IPS-18c (cell line): ENCODE data around the gene RAPGEF5.

Experiments
- H3K4me3 ChIP-seq: 2 replicates; pipeline ENCODE4 v1.7.0; 2013; ENCODE audit warnings: low read depth, mild to moderate bottlenecking, low read length, moderate library complexity; ENCODE audit not compliant: insufficient read depth
- H3K9me3 ChIP-seq: one replicate; pipeline ENCODE4 v1.6.1; 2013; ENCODE audit warnings: mild to moderate bottlenecking, low read length, moderate library complexity; ENCODE audit not compliant: control insufficient read depth, insufficient read depth

The RAPGEF5 gene

DNA sequence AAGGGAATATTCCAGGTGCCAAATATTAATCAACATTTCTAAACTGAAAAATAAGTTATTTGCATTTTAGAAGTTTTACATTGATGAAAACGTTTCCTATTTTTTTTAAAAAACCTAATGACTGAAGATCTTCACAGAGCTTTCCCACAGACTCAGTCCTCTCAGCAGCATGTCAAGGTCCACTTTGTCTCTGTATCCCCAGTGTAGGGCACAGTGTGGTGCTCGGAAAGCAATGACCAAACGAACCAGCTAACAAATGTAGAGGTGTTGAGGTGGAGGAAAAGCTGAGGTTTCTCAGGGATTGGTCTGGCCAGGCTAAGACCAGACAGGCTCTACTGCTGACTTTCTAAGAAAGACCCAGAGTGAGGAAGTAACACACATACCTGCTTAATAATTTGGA is 209.1 kb downstream of the RAPGEF5 start:
- no peaks in the 10 kb centered on the region for H3K9me3 ChIP-seq
- no peak overlapping the region for H3K4me3 ChIP-seq

DNA sequence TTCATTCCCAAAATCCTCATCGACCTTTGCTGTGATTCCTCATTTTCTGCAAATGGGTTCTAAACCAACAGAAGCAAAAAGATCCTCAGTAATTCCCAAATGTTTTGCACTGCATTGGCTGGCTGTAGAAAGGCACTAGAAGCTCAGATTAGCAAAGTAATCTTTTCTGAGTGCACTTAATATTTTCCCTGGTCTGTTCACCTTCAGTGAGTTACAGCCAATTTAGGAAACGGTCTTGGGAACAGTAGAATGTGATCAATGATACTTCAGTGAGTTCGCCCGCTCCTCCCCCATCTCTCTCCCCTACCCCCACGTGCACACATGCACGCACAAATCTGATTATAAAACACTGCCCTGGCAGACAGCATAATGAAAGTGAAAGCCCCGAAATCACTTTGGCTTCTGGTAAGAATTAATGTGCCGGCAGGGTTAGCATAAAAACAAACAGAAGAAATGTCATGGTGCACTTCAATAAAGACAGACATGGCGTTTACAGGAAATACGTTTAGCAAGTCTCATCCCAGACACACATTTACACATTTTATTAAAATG is 209.9 kb downstream of the RAPGEF5 start:
- H3K9me3 ChIP-seq = no peaks in the 10 kb centered on the region
- H3K4me3 ChIP-seq = no peak overlapping the region

DNA sequence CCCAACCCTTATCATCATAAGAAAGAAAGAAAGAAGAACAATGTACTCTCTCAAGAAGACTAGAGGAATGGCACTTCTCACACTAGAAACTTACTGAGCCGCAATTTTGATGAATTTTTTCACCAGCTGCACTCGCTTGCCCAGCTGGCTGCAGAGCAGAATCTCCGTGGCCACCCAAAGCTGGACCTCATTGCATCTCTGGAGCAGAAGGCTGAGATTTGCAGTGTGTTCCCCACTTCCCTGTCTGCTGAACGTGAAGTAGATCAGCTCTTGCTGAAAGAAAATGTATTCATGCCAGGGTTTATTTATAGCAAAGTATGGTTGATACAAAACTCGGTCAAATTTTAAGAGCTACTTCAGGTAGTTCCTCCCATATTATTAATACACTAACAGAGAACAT is 212.0 kb downstream of the RAPGEF5 start:
- H3K4me3 ChIP-seq = no peak overlapping the region
- H3K9me3 ChIP-seq = no peaks in the 10 kb centered on the region

DNA sequence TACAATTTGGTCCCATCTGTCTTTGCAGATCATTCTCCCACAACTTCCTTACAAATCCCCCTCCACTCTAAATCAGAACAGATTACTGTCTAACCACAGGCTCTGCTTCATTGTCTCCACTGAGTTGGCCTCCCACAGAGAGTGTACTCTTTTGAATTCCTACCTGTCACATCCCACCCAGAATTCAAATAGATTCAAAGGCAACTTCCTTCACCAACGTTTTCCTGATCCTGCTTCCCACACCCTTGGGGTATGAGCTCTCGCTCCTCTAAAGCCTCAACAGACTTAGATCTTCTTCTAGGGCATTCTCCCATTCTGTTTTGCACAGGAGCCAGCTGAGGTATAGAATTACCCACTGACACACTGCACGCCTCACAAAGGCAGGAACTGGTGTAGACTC is 213.5 kb downstream of the RAPGEF5 start:
- no peak overlapping the region for H3K4me3 ChIP-seq
- H3K9me3 ChIP-seq = no peaks in the 10 kb centered on the region

DNA sequence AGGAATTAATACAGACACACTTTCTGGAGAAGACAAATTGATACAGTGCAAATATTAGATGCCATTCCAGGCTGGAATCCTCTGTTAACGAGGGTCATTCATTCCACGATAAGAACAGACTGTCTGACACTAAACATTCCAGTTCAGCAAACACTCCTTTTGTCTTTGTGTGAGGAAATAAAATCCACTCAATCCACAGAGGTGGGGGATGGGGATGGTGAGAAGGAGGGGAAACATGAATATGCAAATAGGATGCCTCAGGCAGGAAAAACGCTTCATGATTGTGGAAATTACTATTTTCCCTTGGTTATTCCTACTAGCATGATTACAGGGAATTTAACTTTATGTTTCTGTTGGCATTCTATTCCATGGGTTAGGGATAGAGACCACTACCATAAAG is 214.4 kb downstream of the RAPGEF5 start:
- no peak overlapping the region for H3K4me3 ChIP-seq
- no peaks in the 10 kb centered on the region for H3K9me3 ChIP-seq

DNA sequence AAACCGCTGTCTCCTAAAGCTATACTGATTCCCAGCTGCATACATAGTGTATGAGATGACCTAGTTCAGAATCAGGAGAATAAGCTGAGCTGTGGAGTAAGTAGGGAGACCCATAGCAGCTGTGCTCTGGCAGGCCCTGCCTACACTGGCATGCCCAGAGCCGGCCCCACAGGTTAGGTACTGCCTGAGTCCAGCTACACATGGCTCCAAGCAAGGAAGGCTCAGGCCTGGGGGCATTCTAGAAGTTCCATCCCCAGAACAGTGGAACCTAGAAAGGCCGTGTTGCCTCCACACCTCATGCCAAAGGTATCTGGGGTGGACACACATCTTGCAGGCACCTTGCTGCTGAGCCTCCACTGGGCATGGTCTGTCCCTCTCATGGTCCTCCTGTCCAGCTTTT is 215.6 kb downstream of the RAPGEF5 start:
- H3K4me3 ChIP-seq = no peak overlapping the region
- no peaks in the 10 kb centered on the region for H3K9me3 ChIP-seq

DNA sequence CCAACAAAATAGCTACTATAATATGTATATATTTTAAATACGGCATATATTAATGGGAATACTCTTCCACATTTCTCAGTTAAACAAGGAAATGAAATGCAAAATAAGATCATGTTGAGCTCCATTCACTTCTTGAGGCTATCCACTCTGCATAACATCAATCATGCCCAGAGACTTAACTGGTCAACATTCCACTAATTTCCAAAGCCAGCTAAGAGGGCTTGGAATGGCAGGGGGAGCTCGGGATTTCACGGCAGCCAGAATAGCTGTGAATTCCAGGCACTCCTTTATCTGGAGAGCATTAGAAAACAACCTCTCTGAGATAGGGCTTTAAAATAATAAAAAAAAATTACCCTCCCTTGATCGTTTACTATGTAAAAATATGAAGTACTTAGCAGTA is 216.4 kb downstream of the RAPGEF5 start:
- no peaks in the 10 kb centered on the region for H3K9me3 ChIP-seq
- no peak overlapping the region for H3K4me3 ChIP-seq

DNA sequence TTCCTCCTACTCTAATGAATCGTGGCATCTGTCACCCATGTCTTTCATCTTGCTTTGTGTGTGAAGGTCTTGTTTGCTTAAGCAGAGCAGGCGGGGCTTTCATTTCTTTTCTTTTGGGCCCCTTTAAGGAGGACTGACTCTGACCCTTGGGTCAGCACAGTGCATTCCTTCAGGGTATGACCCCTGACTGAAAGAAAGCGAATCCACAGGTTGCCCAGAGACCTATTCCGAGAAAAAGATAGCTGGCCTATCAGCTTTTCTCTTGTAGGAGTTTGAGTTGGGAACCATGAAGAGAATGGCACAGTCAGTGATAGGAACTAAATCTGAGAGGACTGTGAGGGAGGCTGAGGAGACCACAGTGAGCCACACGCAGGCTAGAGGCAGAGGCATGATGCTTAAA is 218.1 kb downstream of the RAPGEF5 start:
- H3K9me3 ChIP-seq = no peaks in the 10 kb centered on the region
- H3K4me3 ChIP-seq = no peak overlapping the region

DNA sequence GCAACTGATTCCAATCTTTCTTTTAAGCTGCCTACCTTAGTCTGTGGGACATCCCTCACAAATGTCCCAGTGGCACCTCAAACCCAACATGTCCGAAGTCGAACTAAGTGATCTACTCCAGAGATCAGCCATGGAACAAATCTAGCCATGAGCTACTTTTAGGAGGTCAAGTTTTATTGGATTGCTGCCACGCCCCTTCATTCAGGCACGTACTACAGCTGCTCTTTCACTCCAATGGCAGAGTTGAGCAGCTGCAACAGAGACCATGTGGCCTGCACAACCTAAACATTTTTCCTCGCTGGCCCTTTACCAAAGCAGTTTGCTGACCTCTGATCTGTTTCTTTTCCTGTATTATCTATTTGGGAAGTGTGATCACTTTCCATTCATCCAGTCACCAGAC is 218.8 kb downstream of the RAPGEF5 start:
- Histone ChIP-seq H3K4me3 (no peak overlapping the region), H3K9me3 (no peaks in the 10 kb centered on the region)

DNA sequence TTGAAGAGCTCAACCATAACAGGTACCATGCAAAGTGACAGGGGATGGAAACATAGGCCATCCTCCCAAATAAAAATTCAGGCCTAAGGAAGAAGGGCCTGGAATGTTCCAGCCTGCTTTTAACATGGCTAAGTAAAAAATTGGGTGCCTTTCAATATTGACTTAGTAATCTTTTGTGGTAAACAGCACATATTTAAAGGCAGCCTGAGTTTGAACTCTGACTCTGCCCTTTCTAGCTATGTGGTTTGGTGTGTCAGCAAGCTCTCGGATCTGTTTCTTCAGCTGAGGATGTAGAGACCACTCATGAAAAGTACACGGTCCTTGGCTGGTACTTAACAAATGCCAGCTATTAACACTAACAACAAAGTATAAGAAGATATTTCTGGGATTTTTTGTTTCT is 219.5 kb downstream of the RAPGEF5 start:
- H3K4me3 ChIP-seq = no peak overlapping the region
- no peaks in the 10 kb centered on the region for H3K9me3 ChIP-seq

DNA sequence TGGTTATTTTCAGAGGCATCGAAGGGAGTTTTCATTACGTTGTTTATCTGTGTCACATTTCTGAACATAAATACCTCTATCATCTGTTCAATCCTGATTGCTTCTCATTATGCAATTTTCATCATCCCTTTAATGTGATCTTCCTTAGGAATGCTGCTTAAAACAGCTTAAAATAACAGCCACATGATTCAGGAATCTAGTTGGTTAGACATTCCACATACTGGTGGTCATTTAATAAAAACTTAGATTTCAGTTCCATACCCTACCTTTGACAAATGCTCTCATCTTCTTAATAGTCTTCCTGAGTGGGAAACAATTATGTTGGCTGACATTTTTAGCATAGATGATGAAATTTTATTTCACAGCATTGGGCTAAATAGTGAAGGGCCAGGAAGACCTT is 219.9 kb downstream of the RAPGEF5 start:
- Histone ChIP-seq H3K4me3 (no peak overlapping the region), H3K9me3 (no peaks in the 10 kb centered on the region)

DNA sequence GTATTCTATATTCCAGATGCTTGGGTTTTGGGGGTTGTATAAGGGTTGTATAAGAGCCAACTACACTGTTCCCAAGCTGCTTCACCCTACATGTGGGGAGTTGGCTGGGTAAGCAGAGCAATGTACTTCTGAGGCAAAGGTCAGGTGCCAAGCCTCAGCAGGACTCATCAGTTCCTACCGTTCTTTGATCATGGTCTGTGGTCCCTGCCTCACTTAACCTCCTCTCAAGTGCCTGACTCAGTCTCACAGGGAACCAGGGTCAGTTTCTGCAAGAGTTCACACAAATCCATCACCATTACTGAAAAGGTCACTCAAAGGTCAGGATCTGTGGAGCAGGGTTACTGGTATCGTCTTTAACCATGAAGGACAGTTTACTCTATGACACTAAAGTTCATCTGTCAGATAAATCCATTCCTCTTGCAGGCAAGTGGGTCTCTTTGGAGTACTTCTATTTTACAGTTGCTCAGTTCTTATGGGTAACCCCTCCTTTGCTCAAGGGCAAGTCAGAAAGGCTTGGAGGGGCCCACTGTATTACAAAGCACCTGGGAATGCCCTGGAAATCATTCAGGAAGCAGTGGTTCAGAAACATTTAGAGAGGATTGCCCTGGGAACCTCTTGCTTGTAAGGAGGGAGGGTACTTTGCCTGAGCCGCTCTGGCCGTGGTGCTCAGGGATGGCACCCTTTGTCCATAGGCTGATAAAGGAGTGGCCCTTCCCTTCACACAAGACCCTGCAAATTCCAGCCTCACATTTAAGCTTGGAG is 227.0 kb downstream of the RAPGEF5 start:
- no peaks in the 10 kb centered on the region for H3K9me3 ChIP-seq
- no peak overlapping the region for H3K4me3 ChIP-seq

DNA sequence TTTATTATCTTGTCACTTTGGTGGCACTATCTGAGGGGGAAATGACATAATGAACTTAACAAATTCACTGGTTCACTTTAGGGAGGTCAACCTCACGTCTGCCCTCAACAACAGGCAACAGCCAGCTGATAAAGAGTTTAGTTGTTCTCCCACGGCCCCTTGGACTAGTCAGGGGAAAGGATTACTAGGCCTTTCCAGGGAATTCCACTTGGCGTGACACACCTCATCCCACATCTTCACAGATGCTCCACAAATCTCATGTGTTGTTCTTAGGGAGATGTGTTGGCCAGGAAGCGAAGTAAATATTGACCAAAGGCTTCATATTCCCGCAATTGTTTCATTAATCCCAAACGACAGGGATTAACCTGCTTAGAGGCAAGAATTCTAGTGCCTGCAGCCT is 227.8 kb downstream of the RAPGEF5 start:
- no peak overlapping the region for H3K4me3 ChIP-seq
- no peaks in the 10 kb centered on the region for H3K9me3 ChIP-seq

DNA sequence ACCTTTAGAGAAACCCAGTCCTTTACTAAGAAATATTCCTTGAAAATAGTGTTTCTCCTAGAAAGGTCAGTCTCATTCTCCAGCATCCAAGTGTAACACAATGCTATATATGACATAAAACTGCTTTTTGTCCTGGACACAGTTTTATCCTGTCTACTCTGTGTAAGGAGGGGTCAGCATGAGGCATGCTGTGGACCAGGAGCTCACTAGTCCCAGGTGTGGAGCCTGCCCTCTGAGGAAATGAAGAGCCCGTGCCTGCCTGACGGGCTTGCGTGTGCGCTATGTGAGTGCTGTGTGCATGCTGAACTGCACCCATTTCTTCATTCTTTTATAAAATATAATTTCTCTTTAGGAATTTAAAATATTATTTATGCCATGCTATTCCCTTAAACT is 228.4 kb downstream of the RAPGEF5 start:
- H3K9me3 ChIP-seq = no peaks in the 10 kb centered on the region
- H3K4me3 ChIP-seq = no peak overlapping the region

DNA sequence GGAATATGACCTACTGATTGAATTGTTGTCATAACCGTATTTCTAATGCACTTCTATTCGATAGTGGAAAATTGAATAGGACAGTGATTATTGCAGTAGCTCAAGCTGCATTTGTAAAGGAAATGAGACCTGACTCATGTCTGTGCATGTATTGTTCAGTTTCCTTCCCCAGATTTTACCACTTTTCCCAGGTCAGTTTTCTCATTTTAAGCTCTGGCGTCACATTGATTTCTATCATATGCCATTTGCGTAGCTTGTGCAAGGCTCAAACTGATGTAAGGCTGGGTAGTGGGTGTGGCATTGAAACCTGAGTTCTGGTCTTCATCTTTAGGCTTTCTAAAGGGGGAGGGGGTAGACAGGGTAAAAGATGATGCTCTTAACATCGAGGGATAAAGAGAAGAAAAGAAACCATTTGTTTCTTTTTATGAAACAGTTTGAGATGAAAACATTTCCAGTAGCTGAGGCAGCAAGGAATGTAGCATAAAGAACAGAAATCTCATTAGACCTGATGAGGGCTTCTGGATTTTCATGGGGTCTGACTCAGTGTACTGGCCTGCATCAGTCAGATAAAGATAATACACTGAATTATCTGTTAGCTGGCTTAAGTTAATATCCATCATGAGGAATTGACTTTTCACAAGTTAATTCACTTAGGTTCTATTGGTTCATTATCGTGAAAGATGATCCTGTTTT is 229.0 kb downstream of the RAPGEF5 start:
- no peak overlapping the region for H3K4me3 ChIP-seq
- H3K9me3 ChIP-seq = no peaks in the 10 kb centered on the region

DNA sequence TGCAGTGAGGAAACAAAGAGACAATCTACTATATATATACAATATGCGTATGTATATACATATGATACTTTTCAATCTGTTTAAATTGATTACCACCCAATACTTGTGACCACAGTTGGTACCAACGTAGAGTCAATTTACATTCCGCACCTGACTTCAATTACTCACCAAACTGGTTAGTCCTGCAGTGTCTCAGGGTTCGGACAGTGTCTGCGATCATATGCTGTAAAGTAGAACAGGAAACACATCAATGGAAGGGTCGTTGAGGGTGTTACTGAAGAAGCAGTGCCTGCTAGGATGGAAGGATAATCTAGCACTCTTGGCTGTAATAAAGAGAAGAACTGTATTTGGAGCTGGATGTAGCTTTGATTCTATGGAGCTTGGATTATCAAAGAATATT is 231.5 kb downstream of the RAPGEF5 start:
- Histone ChIP-seq H3K4me3 (no peak overlapping the region), H3K9me3 (no peaks in the 10 kb centered on the region)

DNA sequence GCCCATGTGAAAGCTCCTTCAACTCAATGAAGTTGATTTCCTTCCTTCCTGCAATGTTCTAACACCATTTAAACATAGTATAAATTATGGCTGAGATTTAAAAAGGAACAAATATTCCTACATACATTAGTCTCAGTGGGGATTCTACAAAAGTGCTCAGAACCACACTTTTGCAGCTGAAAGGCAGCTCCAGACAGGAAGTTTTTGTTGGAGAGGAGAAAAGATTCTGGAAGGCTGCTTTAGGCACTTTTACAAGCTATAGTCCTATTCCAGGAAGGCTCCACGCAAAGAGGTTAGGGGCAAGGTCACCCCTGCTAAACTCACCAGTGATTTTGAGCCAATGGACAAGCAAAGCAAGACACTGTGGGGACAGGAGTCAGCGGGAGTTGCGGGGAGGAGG is 232.0 kb downstream of the RAPGEF5 start:
- Histone ChIP-seq H3K9me3 (no peaks in the 10 kb centered on the region), H3K4me3 (no peak overlapping the region)

DNA sequence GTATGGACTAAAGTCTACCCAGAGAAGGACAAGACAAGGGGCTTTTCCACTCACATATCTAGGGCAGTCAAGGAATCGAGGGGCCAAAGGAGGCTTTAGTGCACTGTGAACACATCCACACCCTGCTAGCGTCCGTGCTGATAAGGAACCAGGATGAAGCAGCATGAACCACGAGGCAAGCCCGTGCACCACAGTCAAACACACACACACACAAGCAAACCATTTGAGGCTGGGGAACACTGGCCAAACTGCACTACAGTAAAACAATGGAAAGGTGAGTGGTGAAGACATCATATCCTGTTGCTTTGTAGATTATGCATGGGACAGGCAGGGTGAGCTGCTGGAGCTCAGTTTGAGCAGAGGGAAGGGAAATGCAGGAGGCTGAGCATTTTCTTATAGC is 233.8 kb downstream of the RAPGEF5 start:
- no peak overlapping the region for H3K4me3 ChIP-seq
- no peaks in the 10 kb centered on the region for H3K9me3 ChIP-seq
